HCT116 (cell line): ENCODE data around the gene CNOT2.

Experiments used
- CTCF ChIP-seq, 3 experiments: fragments of 200-600 bp in 1 of 3; sonication (generic) in 1 of 3; IDR thresholded peaks in 2 of 3; conservative IDR thresholded peaks in 1 of 3; 2 replicates each; pipeline ENCODE4 v1.5.1; 2012 to 2017; ENCODE audit warnings: low read depth in 2 of 3, low read length in 2 of 3, antibody characterized with exemption in 1 of 3, borderline replicate concordance in 1 of 3, control low read depth in 1 of 3, mild to moderate bottlenecking in 1 of 3, mixed read lengths in 1 of 3, mixed run types in 1 of 3, moderate library complexity in 1 of 3; ENCODE audit not compliant: insufficient read depth in 1 of 3
- EZH2 ChIP-seq: fragments of 200-600 bp; sonication (generic); IDR thresholded peaks from 2 replicates; pipeline ENCODE4 v1.6.1; 2017; ENCODE audit warnings: antibody characterized with exemption, mixed run types
- POLR2AphosphoS5 ChIP-seq: IDR thresholded peaks from 2 replicates; pipeline ENCODE4 v1.6.1; 2011; ENCODE audit warnings: mild to moderate bottlenecking, low read depth, low read length, moderate library complexity
- YY1 ChIP-seq: IDR thresholded peaks from 2 replicates; pipeline ENCODE4 v1.6.1; 2011; ENCODE audit warnings: low read length, low read depth, moderate library complexity, mild to moderate bottlenecking; ENCODE audit not compliant: insufficient replicate concordance; ENCODE audit errors: extremely low read depth

DNA sequence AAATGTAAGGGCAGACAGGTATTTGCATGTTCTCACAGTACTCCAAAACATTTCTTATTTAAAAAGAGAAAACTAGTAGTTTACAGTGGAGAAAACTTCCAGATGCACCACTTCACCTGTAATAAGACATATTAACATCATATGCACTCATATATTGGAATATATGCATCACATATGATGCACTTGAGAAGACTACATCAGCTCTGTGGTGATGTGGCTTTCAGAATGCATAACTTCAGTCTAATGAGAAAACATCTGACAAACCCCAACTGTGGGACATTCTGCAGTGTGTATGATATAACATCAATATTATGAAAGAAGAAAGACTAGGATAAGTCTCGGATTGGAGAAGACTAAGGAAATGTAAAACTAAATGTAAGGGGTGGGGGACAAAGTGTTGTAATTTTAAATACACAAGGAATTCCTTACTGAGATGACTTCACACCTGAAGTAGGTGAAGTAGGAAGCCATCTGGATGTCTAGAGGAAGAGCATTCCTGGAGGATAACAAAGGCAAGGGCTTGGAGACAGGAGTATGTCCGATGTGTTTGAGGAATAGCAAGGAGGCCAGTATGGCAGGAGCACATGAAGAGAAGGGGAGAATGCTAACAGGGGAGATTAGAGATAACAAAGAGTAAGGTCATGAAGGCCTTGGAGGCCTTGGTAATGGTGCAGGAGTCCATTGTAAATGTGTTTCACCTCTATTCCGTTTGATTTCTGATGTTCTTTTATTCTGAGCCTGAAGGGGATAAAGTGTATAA is 49.0 kb downstream of the CNOT2 start:
- no peak for TF ChIP-seq POLR2AphosphoS5
- TF ChIP-seq YY1 = no peak
- no peak for TF ChIP-seq EZH2
- TF ChIP-seq CTCF (IDR thresholded peaks at IDR 0.05 in 2 of 3, conservative IDR thresholded peaks at IDR 0.05 in 1 of 3; ENCODE audit: borderline replicate concordance in 1 of 3, insufficient read depth in 1 of 3, low read depth in 2 of 3, low read length in 2 of 3) = no peak
